ENCODE results near the gene TMEM82.

TMEM82 gene

DNA sequence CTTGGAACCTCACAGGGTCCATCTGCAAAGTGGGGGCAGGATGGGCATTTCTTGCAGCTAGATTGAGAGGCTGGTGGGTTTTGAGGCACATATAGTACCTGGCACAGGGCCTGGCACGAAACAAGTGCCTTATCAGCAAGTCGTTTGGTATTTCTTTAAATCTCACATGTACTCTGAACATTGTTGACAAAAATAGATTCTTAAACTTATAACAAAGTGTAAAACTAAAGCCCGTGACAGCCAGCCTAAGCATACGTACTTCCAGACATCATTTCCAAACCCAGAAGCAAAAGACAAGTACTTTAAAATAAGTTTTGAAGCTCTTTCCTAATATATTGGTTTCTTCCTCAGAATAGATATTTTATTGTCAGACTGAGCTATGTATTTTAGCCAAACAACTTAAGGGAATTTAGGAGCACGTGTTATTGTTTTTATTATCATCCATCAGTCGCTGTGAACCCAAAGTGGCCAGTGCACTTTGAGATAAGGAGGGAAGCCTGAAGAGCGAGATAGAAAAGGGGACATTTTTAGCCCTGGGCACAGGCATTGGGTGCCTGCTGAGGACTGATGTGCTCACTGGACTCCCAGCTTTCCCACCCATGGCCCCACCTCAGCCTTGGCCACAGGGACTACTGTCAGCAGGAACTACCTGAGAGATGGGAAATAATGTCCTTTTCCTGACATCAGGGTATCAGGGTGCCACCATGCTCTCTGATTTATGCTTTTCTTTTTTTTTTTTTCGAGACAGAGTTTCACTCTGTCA is 19.2 kb downstream of the TMEM82 start:
- Histone ChIP-seq H3K4me1 (ENCODE audit: insufficient read depth, low read length, severe bottlenecking) (no peaks in the 10 kb centered on the region), H3K4me3 (ENCODE audit: low read depth, low read length, poor library complexity, severe bottlenecking) (no peak overlapping the region), H3K9me2 (ENCODE audit: low read depth, low read length) (no peaks in the 10 kb centered on the region), H3K9ac (ENCODE audit: low read length) (no peak overlapping the region), H3K79me2 (ENCODE audit: insufficient read depth, low read length) (no peaks in the 10 kb centered on the region), H3K4me2 (ENCODE audit: low read length) (no peak overlapping the region), H4K20me1 (ENCODE audit: insufficient read depth, low read length) (no peaks in the 10 kb centered on the region), H3K27ac (ENCODE audit: low read depth, low read length, poor library complexity, severe bottlenecking) (no peak overlapping the region), H3K36me3 (ENCODE audit: insufficient read depth, low read length) (no peaks in the 10 kb centered on the region), H3F3A (ENCODE audit: insufficient read depth, low read length) (no peaks in the 10 kb centered on the region), H3K27me3 (ENCODE audit: insufficient read depth, low read length) (peaks cover 12% of the 10 kb centered on the region), H3K9me3 (ENCODE audit: low read length) (no peaks in the 10 kb centered on the region), H2AFZ (ENCODE audit: low read length) (no peak overlapping the region)
- TF ChIP-seq CTCF (IDR thresholded peaks at IDR 0.05; ENCODE audit: low read length) = no peak
- no peak for TF ChIP-seq EZH2 (IDR thresholded peaks at IDR 0.05; ENCODE audit: borderline replicate concordance, low read length)

DNA sequence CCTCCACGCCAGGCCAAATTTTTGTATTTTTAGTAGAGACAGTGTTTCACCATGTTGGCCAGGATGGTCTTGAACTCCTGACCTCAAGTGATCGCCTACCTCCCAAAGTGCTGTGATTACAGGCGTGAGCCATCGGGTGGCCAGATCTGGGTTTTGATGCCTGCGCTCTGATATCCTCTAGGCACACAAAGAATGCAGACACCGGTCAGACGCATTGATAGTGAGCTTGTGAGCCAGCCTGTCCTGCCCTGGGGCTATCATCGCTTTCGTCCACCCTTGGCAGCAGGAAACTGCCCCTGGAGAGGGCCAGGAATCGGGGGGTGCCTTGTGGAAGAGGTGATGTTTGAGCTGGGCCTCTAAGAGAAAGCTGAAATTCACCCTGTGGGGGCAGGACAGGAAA is 20.2 kb downstream of the TMEM82 start:
- TF ChIP-seq EZH2 (IDR thresholded peaks at IDR 0.05; ENCODE audit: borderline replicate concordance, low read length) = no peak
- no peak for TF ChIP-seq CTCF (IDR thresholded peaks at IDR 0.05; ENCODE audit: low read length)
- Histone ChIP-seq H3K9ac (ENCODE audit: low read length) (no peak overlapping the region), H3K4me2 (ENCODE audit: low read length) (no peak overlapping the region), H3K27ac (ENCODE audit: low read depth, low read length, poor library complexity, severe bottlenecking) (no peak overlapping the region), H3K9me3 (ENCODE audit: low read length) (no peaks in the 10 kb centered on the region), H3K4me1 (ENCODE audit: insufficient read depth, low read length, severe bottlenecking) (no peaks in the 10 kb centered on the region), H3K36me3 (ENCODE audit: insufficient read depth, low read length) (no peaks in the 10 kb centered on the region), H3K4me3 (ENCODE audit: low read depth, low read length, poor library complexity, severe bottlenecking) (no peak overlapping the region), H4K20me1 (ENCODE audit: insufficient read depth, low read length) (no peaks in the 10 kb centered on the region), H3K9me2 (ENCODE audit: low read depth, low read length) (no peaks in the 10 kb centered on the region), H3F3A (ENCODE audit: insufficient read depth, low read length) (no peaks in the 10 kb centered on the region), H2AFZ (ENCODE audit: low read length) (no peak overlapping the region), H3K79me2 (ENCODE audit: insufficient read depth, low read length) (no peaks in the 10 kb centered on the region), H3K27me3 (ENCODE audit: insufficient read depth, low read length) (peaks cover 12% of the 10 kb centered on the region)

DNA sequence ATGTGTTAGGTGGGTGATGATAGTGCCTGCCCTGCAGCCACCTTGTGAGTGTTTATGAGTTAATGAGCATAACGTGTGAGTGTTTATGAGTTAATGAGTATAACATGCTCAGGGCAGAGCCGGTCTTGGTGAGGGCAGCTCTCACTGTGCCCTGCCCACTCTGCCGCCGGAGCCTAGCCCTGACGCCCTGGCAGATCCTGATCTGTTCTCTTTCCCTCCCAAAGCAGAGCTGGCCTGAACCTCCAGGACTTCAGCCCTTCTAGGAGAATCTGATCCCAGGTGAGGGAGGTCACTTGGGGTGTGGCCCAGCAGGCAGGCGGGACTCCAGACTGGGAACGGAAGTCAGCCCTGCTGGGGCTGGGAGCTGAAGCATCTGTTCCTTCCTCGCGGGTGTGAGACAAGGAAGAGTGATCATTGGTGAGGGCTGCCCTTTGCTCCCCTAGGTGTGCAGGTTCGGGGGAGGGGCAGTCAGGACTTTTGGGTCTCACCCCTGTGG is 22.0 kb downstream of the TMEM82 start:
- no peaks in the 10 kb centered on the region for H3K9me2 ChIP-seq (ENCODE audit: low read depth, low read length)
- H2AFZ ChIP-seq (ENCODE audit: low read length) = no peak overlapping the region
- H3K4me1 ChIP-seq (ENCODE audit: insufficient read depth, low read length, severe bottlenecking) = no peaks in the 10 kb centered on the region
- no peaks in the 10 kb centered on the region for H3K79me2 ChIP-seq (ENCODE audit: insufficient read depth, low read length)
- H3K36me3 ChIP-seq (ENCODE audit: insufficient read depth, low read length) = no peaks in the 10 kb centered on the region
- peaks cover 12% of the 10 kb centered on the region for H3K27me3 ChIP-seq (ENCODE audit: insufficient read depth, low read length)
- no peak overlapping the region for H3K27ac ChIP-seq (ENCODE audit: low read depth, low read length, poor library complexity, severe bottlenecking)
- no peak overlapping the region for H3K4me2 ChIP-seq (ENCODE audit: low read length)
- TF ChIP-seq EZH2 (IDR thresholded peaks at IDR 0.05; ENCODE audit: borderline replicate concordance, low read length) (no peak), CTCF (IDR thresholded peaks at IDR 0.05; ENCODE audit: low read length) (no peak)
- no peaks in the 10 kb centered on the region for H3F3A ChIP-seq (ENCODE audit: insufficient read depth, low read length)
- H3K9me3 ChIP-seq (ENCODE audit: low read length) = no peaks in the 10 kb centered on the region
- no peak overlapping the region for H3K9ac ChIP-seq (ENCODE audit: low read length)
- no peak overlapping the region for H3K4me3 ChIP-seq (ENCODE audit: low read depth, low read length, poor library complexity, severe bottlenecking)
- H4K20me1 ChIP-seq (ENCODE audit: insufficient read depth, low read length) = no peaks in the 10 kb centered on the region

Measured in OCI-LY1 (cell line).